Measurements from ENCODE around the gene MET.

GRCh38 chr7:116739307-116739706 is 67.3 kb downstream of the MET start:
- no peak for TF ChIP-seq CTCF (IDR thresholded peaks at IDR 0.05; ENCODE audit: low read depth, low read length, missing input control)
- TF ChIP-seq TAF1 (conservative IDR thresholded peaks at IDR 0.05), result no peak
- no peak for TF ChIP-seq ATF3 (IDR thresholded peaks at IDR 0.05)
- no peak for TF ChIP-seq JUND (IDR thresholded peaks at IDR 0.05)
- TF ChIP-seq RAD21 (IDR thresholded peaks at IDR 0.05), result no peak
- no peak for TF ChIP-seq HNF4A (conservative IDR thresholded peaks at IDR 0.05)
- TF ChIP-seq NR2F2 (IDR thresholded peaks at IDR 0.05), result no peak
- TF ChIP-seq GABPA (IDR thresholded peaks at IDR 0.05 in 1 of 2, conservative IDR thresholded peaks at IDR 0.05 in 1 of 2), result no peak
- no peak for TF ChIP-seq ZBTB33 (IDR thresholded peaks at IDR 0.05)
- no peak for TF ChIP-seq REST (IDR thresholded peaks at IDR 0.05)
